HEK293 (cell line): ENCODE measurements around the gene ZFTA.
"Not testable (repeated sequence)": the region's sequence is repeated elsewhere in the genome, so short reads cannot be mapped to it uniquely, and the experiment has no call there.

Experiments
- CTCF ChIA-PET: fragments of 350-600 bp; formaldehyde crosslinking; extraction: SDS; loops from one replicate; lab custom pipeline; 2021; ENCODE audit warnings: antibody characterized with exemption; lab: Yijun Ruan, JAX
- POLR2A ChIA-PET: fragments of 300-600 bp; formaldehyde crosslinking; extraction: SDS; loops from one replicate; lab custom pipeline; 2020; ENCODE audit warnings: antibody characterized with exemption, inconsistent platforms; lab: Yijun Ruan, JAX
- H3K27ac ChIP-seq: fragments of 200-500 bp; sonication (Bioruptor generic); 2 replicates; pipeline ENCODE4 v1.5.1; 2014; ENCODE audit warnings: low read depth, low read length, control low read depth, inconsistent platforms; ENCODE audit errors: extremely low read depth
- H3K36me3 ChIP-seq, 2 experiments: fragments of 200-500 bp in 1 of 2; sonication (Bioruptor generic) in 1 of 2; 1 replicate in 1 of 2; 2 replicates in 1 of 2; pipeline ENCODE4 v1.5.1; 2014 to 2017; ENCODE audit warnings: inconsistent platforms in 2 of 2, low read length in 2 of 2; ENCODE audit not compliant: control insufficient read depth in 2 of 2, insufficient read depth in 1 of 2
- H3K4me1 ChIP-seq: fragments of 200-500 bp; sonication (Bioruptor generic); 2 replicates; pipeline ENCODE4 v1.5.1; 2014; ENCODE audit warnings: mild to moderate bottlenecking, low read length, inconsistent platforms; ENCODE audit not compliant: control insufficient read depth, insufficient read depth
- H3K4me3 ChIP-seq: 2 replicates; pipeline ENCODE4 v1.5.1; 2011; ENCODE audit warnings: low read depth, mild to moderate bottlenecking, control low read depth, low read length, moderate library complexity
- H3K9me3 ChIP-seq: fragments of 200-500 bp; sonication (Bioruptor generic); 2 replicates; pipeline ENCODE4 v1.5.1; 2014; ENCODE audit warnings: low read depth, low read length, inconsistent platforms; ENCODE audit not compliant: control insufficient read depth, insufficient read depth
- BCL11A ChIP-seq: fragments of 450-650 bp; formaldehyde crosslinking; IDR thresholded peaks from 2 replicates; pipeline ENCODE4 v1.5.1; 2016; ENCODE audit warnings: low read depth, missing biosample characterization, missing genetic modification characterization
- EGR2 ChIP-seq: fragments of 450-650 bp; formaldehyde crosslinking; IDR thresholded peaks from 2 replicates; pipeline ENCODE4 v1.5.1; 2016; ENCODE audit warnings: low read depth, missing biosample characterization, missing genetic modification characterization
- GLI4 ChIP-seq: fragments of 450-650 bp; formaldehyde crosslinking; IDR thresholded peaks from 2 replicates; pipeline ENCODE4 v1.5.1; 2016; ENCODE audit warnings: missing biosample characterization, missing genetic modification characterization
- KLF9 ChIP-seq: fragments of 450-650 bp; formaldehyde crosslinking; IDR thresholded peaks from 2 replicates; pipeline ENCODE4 v1.5.1; 2016; ENCODE audit warnings: missing biosample characterization, missing genetic modification characterization, low read depth
- SALL2 ChIP-seq: fragments of 450-650 bp; formaldehyde crosslinking; IDR thresholded peaks from 2 replicates; pipeline ENCODE4 v1.5.0; 2017; ENCODE audit warnings: missing biosample characterization, mild to moderate bottlenecking, missing genetic modification characterization, borderline replicate concordance
- SP2 ChIP-seq: fragments of 450-650 bp; formaldehyde crosslinking; IDR thresholded peaks from 2 replicates; pipeline ENCODE4 v1.5.1; 2016; ENCODE audit warnings: missing biosample characterization, missing genetic modification characterization
- SP3 ChIP-seq: fragments of 450-650 bp; formaldehyde crosslinking; IDR thresholded peaks from 2 replicates; pipeline ENCODE4 v1.5.1; 2016; ENCODE audit warnings: missing biosample characterization, missing genetic modification characterization
- ZFHX2 ChIP-seq: fragments of 450-650 bp; formaldehyde crosslinking; conservative IDR thresholded peaks from 2 replicates; pipeline ENCODE4 v1.5.1; 2016; ENCODE audit warnings: missing biosample characterization, missing genetic modification characterization
- ZNF610 ChIP-seq: fragments of 450-650 bp; formaldehyde crosslinking; IDR thresholded peaks from 2 replicates; pipeline ENCODE4 v1.5.1; 2016; ENCODE audit warnings: missing biosample characterization, missing genetic modification characterization, borderline replicate concordance
- TF ChIP-seq, protein P1 (sequence below): fragments of 450-650 bp; formaldehyde crosslinking; IDR thresholded peaks from 2 replicates; pipeline ENCODE4 v1.5.1; 2016; ENCODE audit warnings: missing biosample characterization, missing genetic modification characterization
- TF ChIP-seq, protein P2 (sequence below): fragments of 450-650 bp; formaldehyde crosslinking; optimal IDR thresholded peaks from 2 replicates; pipeline ENCODE3; 2016; ENCODE audit warnings: missing biosample characterization, mild to moderate bottlenecking, missing genetic modification characterization
- TF ChIP-seq, protein P3 (sequence below): fragments of 450-650 bp; formaldehyde crosslinking; IDR thresholded peaks from 2 replicates; pipeline ENCODE4 v1.5.1; 2016; ENCODE audit warnings: missing biosample characterization, missing genetic modification characterization
- TF ChIP-seq, protein P4 (sequence below): fragments of 450-650 bp; formaldehyde crosslinking; IDR thresholded peaks from 2 replicates; pipeline ENCODE4 v1.5.1; 2016; ENCODE audit warnings: missing biosample characterization, missing genetic modification characterization, borderline replicate concordance

ZFTA gene

DNA sequence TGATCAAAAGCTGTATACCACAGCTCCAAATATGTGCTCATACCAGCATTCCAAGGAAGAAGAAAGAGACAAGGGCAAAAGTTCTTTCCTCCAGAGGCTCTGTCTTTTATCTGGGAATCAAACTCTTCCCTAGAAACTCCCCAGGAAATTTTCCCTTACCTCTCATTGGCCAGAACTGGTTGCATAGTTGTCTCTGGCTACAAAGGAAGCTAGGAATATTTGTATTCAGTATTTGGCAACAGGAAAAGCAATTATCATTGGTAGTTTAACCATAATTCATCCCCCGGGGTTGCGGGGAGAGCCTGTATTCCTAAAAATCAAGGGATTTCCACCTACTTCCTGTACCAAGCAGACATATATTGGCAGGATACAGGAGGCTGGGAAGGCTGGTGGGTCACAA is 10.5 kb upstream of the ZFTA start:
- TF ChIP-seq ZNF610 (tag by site-specific recombination), result no peak
- TF ChIP-seq GLI4 (tag by site-specific recombination), result no peak
- TF ChIP-seq SALL2 (tag by site-specific recombination), result no peak
- TF ChIP-seq, protein P1, sequence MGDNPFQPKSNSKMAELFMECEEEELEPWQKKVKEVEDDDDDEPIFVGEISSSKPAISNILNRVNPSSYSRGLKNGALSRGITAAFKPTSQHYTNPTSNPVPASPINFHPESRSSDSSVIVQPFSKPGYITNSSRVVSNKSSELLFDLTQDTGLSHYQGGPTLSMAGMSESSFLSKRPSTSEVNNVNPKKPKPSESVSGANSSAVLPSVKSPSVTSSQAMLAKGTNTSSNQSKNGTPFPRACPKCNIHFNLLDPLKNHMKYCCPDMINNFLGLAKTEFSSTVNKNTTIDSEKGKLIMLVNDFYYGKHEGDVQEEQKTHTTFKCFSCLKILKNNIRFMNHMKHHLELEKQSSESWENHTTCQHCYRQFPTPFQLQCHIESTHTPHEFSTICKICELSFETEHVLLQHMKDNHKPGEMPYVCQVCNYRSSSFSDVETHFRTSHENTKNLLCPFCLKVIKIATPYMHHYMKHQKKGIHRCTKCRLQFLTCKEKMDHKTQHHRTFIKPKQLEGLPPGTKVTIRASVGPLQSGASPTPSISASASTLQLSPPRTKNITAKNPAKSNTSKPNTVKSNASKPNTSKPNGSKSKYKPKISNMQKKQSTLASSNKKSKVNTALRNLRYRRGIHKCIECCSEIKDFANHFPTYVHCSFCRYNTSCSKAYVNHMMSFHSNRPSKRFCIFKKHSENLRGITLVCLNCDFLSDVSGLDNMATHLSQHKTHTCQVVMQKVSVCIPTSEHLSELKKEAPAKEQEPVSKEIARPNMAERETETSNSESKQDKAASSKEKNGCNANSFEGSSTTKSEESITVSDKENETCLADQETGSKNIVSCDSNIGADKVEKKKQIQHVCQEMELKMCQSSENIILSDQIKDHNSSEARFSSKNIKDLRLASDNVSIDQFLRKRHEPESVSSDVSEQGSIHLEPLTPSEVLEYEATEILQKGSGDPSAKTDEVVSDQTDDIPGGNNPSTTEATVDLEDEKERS (tag by site-specific recombination), result no peak
- TF ChIP-seq SP2 (tag by site-specific recombination), result no peak
- TF ChIP-seq KLF9 (tag by site-specific recombination), result no peak
- TF ChIP-seq, protein P2, sequence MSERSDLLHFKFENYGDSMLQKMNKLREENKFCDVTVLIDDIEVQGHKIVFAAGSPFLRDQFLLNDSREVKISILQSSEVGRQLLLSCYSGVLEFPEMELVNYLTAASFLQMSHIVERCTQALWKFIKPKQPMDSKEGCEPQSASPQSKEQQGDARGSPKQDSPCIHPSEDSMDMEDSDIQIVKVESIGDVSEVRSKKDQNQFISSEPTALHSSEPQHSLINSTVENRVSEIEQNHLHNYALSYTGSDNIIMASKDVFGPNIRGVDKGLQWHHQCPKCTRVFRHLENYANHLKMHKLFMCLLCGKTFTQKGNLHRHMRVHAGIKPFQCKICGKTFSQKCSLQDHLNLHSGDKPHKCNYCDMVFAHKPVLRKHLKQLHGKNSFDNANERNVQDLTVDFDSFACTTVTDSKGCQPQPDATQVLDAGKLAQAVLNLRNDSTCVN (tag by site-specific recombination), result no peak
- TF ChIP-seq, protein P3, sequence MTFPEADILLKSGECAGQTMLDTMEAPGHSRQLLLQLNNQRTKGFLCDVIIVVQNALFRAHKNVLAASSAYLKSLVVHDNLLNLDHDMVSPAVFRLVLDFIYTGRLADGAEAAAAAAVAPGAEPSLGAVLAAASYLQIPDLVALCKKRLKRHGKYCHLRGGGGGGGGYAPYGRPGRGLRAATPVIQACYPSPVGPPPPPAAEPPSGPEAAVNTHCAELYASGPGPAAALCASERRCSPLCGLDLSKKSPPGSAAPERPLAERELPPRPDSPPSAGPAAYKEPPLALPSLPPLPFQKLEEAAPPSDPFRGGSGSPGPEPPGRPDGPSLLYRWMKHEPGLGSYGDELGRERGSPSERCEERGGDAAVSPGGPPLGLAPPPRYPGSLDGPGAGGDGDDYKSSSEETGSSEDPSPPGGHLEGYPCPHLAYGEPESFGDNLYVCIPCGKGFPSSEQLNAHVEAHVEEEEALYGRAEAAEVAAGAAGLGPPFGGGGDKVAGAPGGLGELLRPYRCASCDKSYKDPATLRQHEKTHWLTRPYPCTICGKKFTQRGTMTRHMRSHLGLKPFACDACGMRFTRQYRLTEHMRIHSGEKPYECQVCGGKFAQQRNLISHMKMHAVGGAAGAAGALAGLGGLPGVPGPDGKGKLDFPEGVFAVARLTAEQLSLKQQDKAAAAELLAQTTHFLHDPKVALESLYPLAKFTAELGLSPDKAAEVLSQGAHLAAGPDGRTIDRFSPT (tag by site-specific recombination), result no peak
- Histone ChIP-seq H3K4me1 (no peaks in the 10 kb centered on the region), H3K9me3 (no peaks in the 10 kb centered on the region), H3K27ac (no peak overlapping the region), H3K36me3 (no peaks in the 10 kb centered on the region), H3K4me3 (no peak overlapping the region)
- POLR2A ChIA-PET, result interaction anchor here (0.8 to 1.3 kb wide), 2 partner anchors 10 to 32 kb away, joined by 4 to 5 read pairs; partner anchors contain the start of gene ZFTA
- CTCF ChIA-PET, result interaction anchor here (1.2 to 2.4 kb wide), 3 partner anchors 11 to 167 kb away, joined by 3 to 11 read pairs (median 5); partner anchors contain the start of gene ZFTA

DNA sequence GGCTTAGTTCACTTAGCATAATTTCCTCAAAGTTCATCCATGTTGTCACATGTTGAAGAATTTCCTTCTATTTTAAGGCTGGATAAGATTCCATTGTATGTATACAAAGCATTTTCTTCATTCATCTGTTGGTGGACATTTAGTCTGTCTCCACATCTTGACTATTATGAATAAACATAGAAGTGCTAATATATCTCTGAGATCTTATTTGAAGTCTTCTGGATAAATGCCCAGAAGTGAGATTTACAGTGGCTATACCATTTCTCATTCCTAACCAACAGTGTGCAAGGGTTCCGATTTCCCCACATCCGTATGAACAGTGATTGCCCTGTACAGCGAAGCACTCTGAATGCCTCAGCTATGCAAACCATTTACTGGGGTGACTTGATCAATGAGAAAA is 6.6 kb upstream of the ZFTA start:
- Histone ChIP-seq H3K4me3 (no peak overlapping the region), H3K9me3 (no peaks in the 10 kb centered on the region), H3K36me3 (no peaks in the 10 kb centered on the region), H3K4me1 (no peaks in the 10 kb centered on the region), H3K27ac (no peak overlapping the region)
- no peak for TF ChIP-seq BCL11A
- TF ChIP-seq, protein P4, sequence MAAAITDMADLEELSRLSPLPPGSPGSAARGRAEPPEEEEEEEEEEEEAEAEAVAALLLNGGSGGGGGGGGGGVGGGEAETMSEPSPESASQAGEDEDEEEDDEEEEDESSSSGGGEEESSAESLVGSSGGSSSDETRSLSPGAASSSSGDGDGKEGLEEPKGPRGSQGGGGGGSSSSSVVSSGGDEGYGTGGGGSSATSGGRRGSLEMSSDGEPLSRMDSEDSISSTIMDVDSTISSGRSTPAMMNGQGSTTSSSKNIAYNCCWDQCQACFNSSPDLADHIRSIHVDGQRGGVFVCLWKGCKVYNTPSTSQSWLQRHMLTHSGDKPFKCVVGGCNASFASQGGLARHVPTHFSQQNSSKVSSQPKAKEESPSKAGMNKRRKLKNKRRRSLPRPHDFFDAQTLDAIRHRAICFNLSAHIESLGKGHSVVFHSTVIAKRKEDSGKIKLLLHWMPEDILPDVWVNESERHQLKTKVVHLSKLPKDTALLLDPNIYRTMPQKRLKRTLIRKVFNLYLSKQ (tag by site-specific recombination), result no peak
- ChIA-PET CTCF (no interaction called here), POLR2A (no interaction called here)

DNA sequence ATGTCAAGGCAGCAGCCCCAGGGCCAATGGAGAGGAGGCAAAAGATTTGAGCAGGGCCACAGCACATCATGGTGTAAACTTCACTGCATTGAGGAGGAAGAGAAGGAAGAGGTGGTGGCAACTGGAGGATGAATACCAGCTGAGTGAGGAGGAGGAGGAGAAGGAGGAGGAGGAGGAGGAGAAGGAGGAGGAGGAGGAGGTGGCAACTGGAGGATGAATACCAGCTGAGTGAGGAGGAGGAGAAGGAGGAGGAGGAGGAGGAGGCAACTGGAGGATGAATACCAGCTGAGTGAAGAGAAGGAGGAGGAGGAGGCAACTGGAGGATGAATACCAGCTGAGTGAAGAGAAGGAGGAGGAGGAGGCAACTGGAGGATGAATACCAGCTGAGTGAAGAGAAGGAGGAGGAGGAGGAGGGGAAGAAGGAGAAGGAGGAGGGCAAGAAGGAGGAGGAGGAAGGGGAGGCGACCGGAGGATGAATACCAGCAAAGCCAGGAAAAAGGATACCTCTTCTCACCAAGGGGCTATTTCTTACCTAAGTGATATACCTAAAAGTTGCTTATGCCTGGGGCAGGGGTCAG is 3.3 kb upstream of the ZFTA start:
- CTCF ChIA-PET, result interaction anchor here (0.7 kb wide), 1 partner anchor 900 kb away, joined by 3 read pairs; no protein-coding TSS in a partner anchor

More for the DNA sequence above, 3.3 kb upstream of the ZFTA start:
- H3K4me1 ChIP-seq, POLR2A ChIA-PET, H3K27ac ChIP-seq, H3K36me3 ChIP-seq, H3K4me3 ChIP-seq, H3K9me3 ChIP-seq: not testable (repeated sequence)
- TF ChIP-seq ZFHX2 (tag by site-specific recombination), result peak; percentile 74
- TF ChIP-seq EGR2 (tag by site-specific recombination), result peak; percentile 90
- TF ChIP-seq SP3 (tag by site-specific recombination), result peak; percentile 44; the same call in 1 of the 2 replicates
